Measurements from ENCODE around the gene SNRNP35. TPM values are rescaled to one million over a fixed set of nuclear protein-coding genes. Genes with fewer than 3 reads are reported as not detected.
A peak's percentile ranks its signal among the peaks of the same experiment; 100 is the strongest.
"Not testable (repeated sequence)": the region's sequence is repeated elsewhere in the genome, so short reads cannot be mapped to it uniquely, and the experiment has no call there.

Gene SNRNP35
- total and polyA plus RNA-seq, 2 donors (not counting 1 experiment from before 2014, with no cell fraction given), result 33.8 to 57.8 TPM

GRCh38 chr12:123479442-123480180 lies 21.7 kb downstream of the SNRNP35 start:
- Histone ChIP-seq H3K4me1 (ENCODE audit: control insufficient read depth in 2 of 2, insufficient read depth in 2 of 2, low read length in 2 of 2) (peaks cover 9 to 15% of the 10 kb centered on the region in 2 donors), H3K9ac (ENCODE audit: low read length) (no peak overlapping the region), H3K4me2 (replicated peaks; ENCODE audit: low read depth, low read length, poor library complexity, severe bottlenecking) (peak overlapping the region; percentile 38), H2AFZ (ENCODE audit: insufficient read depth, low read depth, low read length, poor library complexity, severe bottlenecking) (no peak overlapping the region), H4K20me1 (ENCODE audit: control insufficient read depth, insufficient read depth, low read length, poor library complexity, severe bottlenecking) (no peaks in the 10 kb centered on the region), H3K4me3 (ENCODE audit: control extremely low read depth in 1 of 5, extremely low read depth in 1 of 5, insufficient read depth in 1 of 5, low read depth in 2 of 5, low read length in 4 of 5) (no peak overlapping the region), H3K9me3 (ENCODE audit: control extremely low read depth in 1 of 3, control insufficient read depth in 2 of 3, insufficient read depth in 1 of 3, low read length in 2 of 3) (no peaks in the 10 kb centered on the region), H3K27me3 (replicated peaks in 1 of 4; ENCODE audit: control extremely low read depth in 1 of 4, control insufficient read depth in 3 of 4, insufficient read depth in 4 of 4, low read length in 3 of 4) (no peaks in the 10 kb centered on the region), H3K36me3 (replicated peaks in 1 of 2; ENCODE audit: control extremely low read depth in 1 of 2, control insufficient read depth in 1 of 2, extremely low read depth in 1 of 2, insufficient read depth in 2 of 2, low read length in 1 of 2) (peaks cover 0 to 3% of the 10 kb centered on the region in 2 experiments), H3K27ac (ENCODE audit: low read length in 2 of 2) (no peak overlapping the region), H3K79me2 (ENCODE audit: control insufficient read depth, insufficient read depth, low read length) (no peaks in the 10 kb centered on the region)
- no peak for DNase-seq
- Mint-ChIP-seq H3K27ac (no peak overlapping the region), H3K9me3 (ENCODE audit: insufficient read depth) (no peaks in the 10 kb centered on the region), H3K4me3 (no peak overlapping the region), H3K4me1 (peaks cover 13% of the 10 kb centered on the region), H3K27me3 (no peaks in the 10 kb centered on the region)
- TF ChIP-seq EZH2 (IDR thresholded peaks at IDR 0.05; ENCODE audit: borderline replicate concordance, insufficient read depth, low read depth, low read length, poor library complexity, severe bottlenecking) (no peak), CTCF (IDR thresholded peaks at IDR 0.05) (no peak)
- no peak for ATAC-seq (ENCODE audit: low read depth)
- intact Hi-C loops (cut with micrococcal nuclease), result no loop called here
- ChIA-PET POLR2A (no interaction called here), CTCF (no interaction called here)
- 87% methylated on average over 12 of the region's 14 CpGs for WGBS (ENCODE audit: insufficient coverage)

GRCh38 chr12:123481251-123481650 lies 23.3 kb downstream of the SNRNP35 start:
- H3K9me3 Mint-ChIP-seq (ENCODE audit: insufficient read depth); DNase-seq; H2AFZ ChIP-seq (ENCODE audit: insufficient read depth, low read depth, low read length, poor library complexity, severe bottlenecking); H3K79me2 ChIP-seq (ENCODE audit: control insufficient read depth, insufficient read depth, low read length); H3K27ac Mint-ChIP-seq; intact Hi-C loops (cut with micrococcal nuclease); H3K4me2 ChIP-seq (replicated peaks; ENCODE audit: low read depth, low read length, poor library complexity, severe bottlenecking); H3K36me3 ChIP-seq (replicated peaks in 1 of 2; ENCODE audit: control extremely low read depth in 1 of 2, control insufficient read depth in 1 of 2, extremely low read depth in 1 of 2, insufficient read depth in 2 of 2, low read length in 1 of 2); H3K27me3 ChIP-seq (replicated peaks in 1 of 4; ENCODE audit: control extremely low read depth in 1 of 4, control insufficient read depth in 3 of 4, insufficient read depth in 4 of 4, low read length in 3 of 4); H3K4me3 Mint-ChIP-seq; H3K9ac ChIP-seq (ENCODE audit: low read length); H3K9me3 ChIP-seq (ENCODE audit: control extremely low read depth in 1 of 3, control insufficient read depth in 2 of 3, insufficient read depth in 1 of 3, low read length in 2 of 3); H3K27ac ChIP-seq (ENCODE audit: low read length in 2 of 2); H3K4me1 ChIP-seq (ENCODE audit: control insufficient read depth in 2 of 2, insufficient read depth in 2 of 2, low read length in 2 of 2); ATAC-seq (ENCODE audit: low read depth); H3K27me3 Mint-ChIP-seq; H4K20me1 ChIP-seq (ENCODE audit: control insufficient read depth, insufficient read depth, low read length, poor library complexity, severe bottlenecking): not testable (repeated sequence)
- ChIA-PET CTCF (interaction anchor here (0.5 kb wide), 1 partner anchor 102 kb away, joined by 4 read pairs; no protein-coding TSS in a partner anchor), POLR2A (interaction anchor here (0.7 kb wide), 1 partner anchor 954 kb away, joined by 4 read pairs; the partner anchor contains the start of genes KNTC1 and RSRC2)
- peaks cover 16% of the 10 kb centered on the region for H3K4me1 Mint-ChIP-seq
- 91% methylated on average over 4 of the region's 5 CpGs for WGBS (ENCODE audit: insufficient coverage)
- H3K4me3 ChIP-seq (ENCODE audit: control extremely low read depth in 1 of 5, extremely low read depth in 1 of 5, insufficient read depth in 1 of 5, low read depth in 2 of 5, low read length in 4 of 5), result peak overlapping the region in 1 of 5 experiments; percentile 19
